Calu3 (cell line): ENCODE data around the gene FOXO1. TPM values are rescaled to one million over a fixed set of nuclear protein-coding genes. Genes with fewer than 3 reads are reported as not detected.
A peak's percentile ranks its signal among the peaks of the same experiment; 100 is the strongest.

Source experiments
- BruUV-seq: library from RNA; stranded (reverse); fragments of 400-500 nt; replicated peaks from 2 replicates; lab custom pipeline; 2021; lab: Mats Ljungman, UMichigan
- CTCF ChIA-PET: fragments of 300-600 bp; sonication (Branson Sonifier 250); formaldehyde crosslinking; loops from one replicate; lab custom pipeline; 2022; ENCODE audit warnings: antibody characterized with exemption; lab: Charles Lee
- DNase-seq: peaks from one replicate; pipeline ENCODE4 v3.0.0; 2022
- H3K27ac Mint-ChIP-seq: one replicate; pipeline ENCODE4 v1.8.0; 2022; ENCODE audit warnings: mixed read lengths; ENCODE audit not compliant: unreplicated experiment
- H3K27me3 Mint-ChIP-seq: one replicate; pipeline ENCODE4 v1.8.0; 2022; ENCODE audit warnings: mixed read lengths; ENCODE audit not compliant: unreplicated experiment
- H3K36me3 Mint-ChIP-seq: one replicate; pipeline ENCODE4 v1.8.0; 2022; ENCODE audit warnings: mild to moderate bottlenecking, moderate library complexity, mixed read lengths; ENCODE audit not compliant: insufficient read depth, unreplicated experiment
- H3K4me1 Mint-ChIP-seq: one replicate; pipeline ENCODE4 v1.8.0; 2022; ENCODE audit warnings: mild to moderate bottlenecking, low read depth, mixed read lengths; ENCODE audit not compliant: unreplicated experiment
- H3K4me3 Mint-ChIP-seq: one replicate; pipeline ENCODE4 v1.8.0; 2022; ENCODE audit warnings: mild to moderate bottlenecking, low read depth, moderate library complexity, mixed read lengths; ENCODE audit not compliant: unreplicated experiment
- H3K9me3 Mint-ChIP-seq: one replicate; pipeline ENCODE4 v1.8.0; 2022; ENCODE audit warnings: low read depth, mixed read lengths; ENCODE audit not compliant: unreplicated experiment
- CTCF ChIP-seq: fragments of 200-600 bp; IDR thresholded peaks from one replicate; pipeline ENCODE4 v1.8.0; 2022; ENCODE audit warnings: antibody characterized with exemption; ENCODE audit not compliant: unreplicated experiment
- intact Hi-C: fragments of 100-400 bp; cut with micrococcal nuclease; formaldehyde crosslinking; loops from one replicate; pipeline ENCODE4 v1.10.0; 2022; ENCODE audit not compliant: unreplicated experiment
- total RNA-seq: library from RNA; stranded (reverse); gene quantifications from 2 replicates; pipeline ENCODE4 v1.2.3, GENCODE V29; 2022

Gene FOXO1
- total RNA-seq, 1 experiment from 2014 or later: 11.3 TPM

- DNase-seq: no peak
- H3K36me3 Mint-ChIP-seq: no peaks in the 10 kb centered on the region
- intact Hi-C loops: loop anchor here (2.0 to 5.0 kb wide), 4 partner anchors 739 to 997 kb away; no protein-coding TSS in a partner anchor
- BruUV-seq: no TSS peak
- H3K27me3 Mint-ChIP-seq: no peaks in the 10 kb centered on the region
- CTCF ChIA-PET: interaction anchor here (0.6 to 1.4 kb wide), 5 partner anchors 13 to 1361 kb away, joined by 3 to 7 read pairs (median 4); no protein-coding TSS in a partner anchor
- TF ChIP-seq CTCF: no peak
- H3K4me1 Mint-ChIP-seq: peaks cover 8% of the 10 kb centered on the region
- H3K9me3 Mint-ChIP-seq: no peaks in the 10 kb centered on the region
- peak overlapping the region; percentile 17 for H3K27ac Mint-ChIP-seq
- no peak overlapping the region for H3K4me3 Mint-ChIP-seq
Observed at GRCh38 chr13:40681341-40682146, 15.1 kb upstream of the FOXO1 start.

- H3K36me3 Mint-ChIP-seq: no peaks in the 10 kb centered on the region
- no peaks in the 10 kb centered on the region for H3K27me3 Mint-ChIP-seq
- no peak overlapping the region for H3K27ac Mint-ChIP-seq
- H3K4me3 Mint-ChIP-seq: no peak overlapping the region
- H3K4me1 Mint-ChIP-seq: peaks cover 8% of the 10 kb centered on the region
- CTCF ChIA-PET: no interaction called here
- no TSS peak for BruUV-seq
- no peak for DNase-seq
- intact Hi-C loops: loop anchor here (5.0 kb wide), 2 partner anchors 898 to 913 kb away; no protein-coding TSS in a partner anchor
- TF ChIP-seq CTCF: no peak
- H3K9me3 Mint-ChIP-seq: no peaks in the 10 kb centered on the region
Observed at GRCh38 chr13:40680659-40681323, 14.3 kb upstream of the FOXO1 start.

- Mint-ChIP-seq H3K4me1 (peaks cover 8% of the 10 kb centered on the region), H3K27me3 (no peaks in the 10 kb centered on the region), H3K4me3 (no peak overlapping the region), H3K27ac (no peak overlapping the region), H3K9me3 (no peaks in the 10 kb centered on the region), H3K36me3 (no peaks in the 10 kb centered on the region)
- no TSS peak for BruUV-seq
- intact Hi-C loops: no loop called here
- TF ChIP-seq CTCF: no peak
- CTCF ChIA-PET: no interaction called here
- DNase-seq: no peak
Observed at GRCh38 chr13:40679480-40679985, 13.1 kb upstream of the FOXO1 start.

- H3K4me3 Mint-ChIP-seq: no peak overlapping the region
- peaks cover 12% of the 10 kb centered on the region for H3K4me1 Mint-ChIP-seq
- H3K36me3 Mint-ChIP-seq: no peaks in the 10 kb centered on the region
- no TSS peak for BruUV-seq
- TF ChIP-seq CTCF: no peak
- no peak for DNase-seq
- H3K9me3 Mint-ChIP-seq: no peaks in the 10 kb centered on the region
- H3K27me3 Mint-ChIP-seq: no peaks in the 10 kb centered on the region
- no peak overlapping the region for H3K27ac Mint-ChIP-seq
- intact Hi-C loops: no loop called here
- CTCF ChIA-PET: no interaction called here
Observed at GRCh38 chr13:40677064-40677463, 10.6 kb upstream of the FOXO1 start.
